Colonic mucosa (tissue), 4 donors: ENCODE results near the gene MCTS1. TPM values are rescaled to one million over a fixed set of nuclear protein-coding genes. Genes with fewer than 3 reads are reported as not detected.
"Not testable (repeated sequence)": the region's sequence is repeated elsewhere in the genome, so short reads cannot be mapped to it uniquely, and the experiment has no call there.

Experiments used
- DNase-seq: peaks from one replicate; pipeline ENCODE4 v3.0.0-alpha.2; 2020
- H3K27ac ChIP-seq: fragments of 200-600 bp; one replicate; pipeline ENCODE4 v1.8.0; 2021
- H3K27me3 ChIP-seq: fragments of 200-600 bp; one replicate; pipeline ENCODE4 v1.8.0; 2021
- H3K36me3 ChIP-seq: fragments of 200-600 bp; one replicate; pipeline ENCODE4 v1.8.0; 2021
- H3K4me1 ChIP-seq: fragments of 200-600 bp; one replicate; pipeline ENCODE4 v1.8.0; 2021; ENCODE audit warnings: mild to moderate bottlenecking
- H3K4me3 ChIP-seq: fragments of 200-600 bp; one replicate; pipeline ENCODE4 v1.8.0; 2021
- H3K9ac ChIP-seq, 2 donors: one replicate each; pipeline ENCODE4 v1.7.0; 2013; ENCODE audit warnings: control low read depth in 2 of 2, low read depth in 2 of 2, low read length in 2 of 2
- H3K9me3 ChIP-seq: fragments of 200-600 bp; one replicate; pipeline ENCODE4 v1.8.0; 2021
- intact Hi-C: fragments of 100-400 bp; cut with DNase I; formaldehyde crosslinking; loops from one replicate; pipeline ENCODE4 v1.14.1; 2022
- total RNA-seq, 2 donors: library from RNA; stranded (reverse); fragmentation: NEBNext Ultra II Directional in 1 of 2; extraction: Animal tissue kit (Norgen Biotek cat#: 25700) in 1 of 2; gene quantifications; one replicate each; pipeline ENCODE4 v1.2.1, GENCODE V29; 2021
- TF ChIP-seq, protein P1 (sequence below): fragments of 200-600 bp; IDR thresholded peaks from one replicate; pipeline ENCODE4 v1.8.0; 2022; ENCODE audit warnings: antibody characterized with exemption, mild to moderate bottlenecking
- donor health status: healthy.
- donor health status: DM: no; HTN: no; CAD: no.
- donor health status: DM: no; HTN: no; CAD: no.

MCTS1 gene
- total RNA-seq, 2 donors from 2014 or later: 37.6 to 60.4 TPM

GRCh38 chrX:120638619-120639018 lies 34.7 kb downstream of the MCTS1 start:
- Histone ChIP-seq H3K9ac (no peak overlapping the region), H3K27ac (no peak overlapping the region), H3K27me3 (no peaks in the 10 kb centered on the region), H3K4me1 (no peaks in the 10 kb centered on the region), H3K9me3 (no peaks in the 10 kb centered on the region), H3K36me3 (no peaks in the 10 kb centered on the region), H3K4me3 (no peak overlapping the region)
- no peak for DNase-seq
- TF ChIP-seq, protein P1, sequence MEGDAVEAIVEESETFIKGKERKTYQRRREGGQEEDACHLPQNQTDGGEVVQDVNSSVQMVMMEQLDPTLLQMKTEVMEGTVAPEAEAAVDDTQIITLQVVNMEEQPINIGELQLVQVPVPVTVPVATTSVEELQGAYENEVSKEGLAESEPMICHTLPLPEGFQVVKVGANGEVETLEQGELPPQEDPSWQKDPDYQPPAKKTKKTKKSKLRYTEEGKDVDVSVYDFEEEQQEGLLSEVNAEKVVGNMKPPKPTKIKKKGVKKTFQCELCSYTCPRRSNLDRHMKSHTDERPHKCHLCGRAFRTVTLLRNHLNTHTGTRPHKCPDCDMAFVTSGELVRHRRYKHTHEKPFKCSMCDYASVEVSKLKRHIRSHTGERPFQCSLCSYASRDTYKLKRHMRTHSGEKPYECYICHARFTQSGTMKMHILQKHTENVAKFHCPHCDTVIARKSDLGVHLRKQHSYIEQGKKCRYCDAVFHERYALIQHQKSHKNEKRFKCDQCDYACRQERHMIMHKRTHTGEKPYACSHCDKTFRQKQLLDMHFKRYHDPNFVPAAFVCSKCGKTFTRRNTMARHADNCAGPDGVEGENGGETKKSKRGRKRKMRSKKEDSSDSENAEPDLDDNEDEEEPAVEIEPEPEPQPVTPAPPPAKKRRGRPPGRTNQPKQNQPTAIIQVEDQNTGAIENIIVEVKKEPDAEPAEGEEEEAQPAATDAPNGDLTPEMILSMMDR: no peak
- intact Hi-C loops: no loop called here

GRCh38 chrX:120642871-120643270 lies 39.0 kb downstream of the MCTS1 start:
- DNase-seq: no peak
- TF ChIP-seq, protein P1: no peak

DNA sequence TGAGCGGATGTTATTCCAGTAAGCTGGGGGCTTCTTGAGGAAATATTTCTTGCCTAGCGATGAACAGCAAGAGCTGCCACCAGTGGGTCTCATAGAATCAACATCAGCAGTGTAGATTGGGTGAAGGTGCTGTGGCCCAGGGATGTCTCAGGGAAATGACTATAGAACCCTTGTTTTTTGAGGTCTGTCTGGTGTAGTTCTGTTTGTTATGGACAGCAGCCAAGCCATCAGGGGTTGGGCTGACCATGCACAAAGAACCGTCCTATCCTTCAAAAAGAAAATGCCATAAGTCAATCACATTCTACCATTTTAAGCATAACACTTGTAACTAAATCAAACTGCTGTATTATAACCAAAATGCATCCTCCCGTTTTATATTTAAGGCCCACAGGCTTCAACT lies 43.2 kb downstream of the MCTS1 start:
- TF ChIP-seq, protein P1: no peak
- Histone ChIP-seq H3K9me3 (no peaks in the 10 kb centered on the region), H3K27ac (no peak overlapping the region), H3K36me3 (no peaks in the 10 kb centered on the region), H3K9ac (no peak overlapping the region), H3K4me3 (no peak overlapping the region), H3K4me1 (no peaks in the 10 kb centered on the region), H3K27me3 (no peaks in the 10 kb centered on the region)
- intact Hi-C loops: no loop called here
- no peak for DNase-seq

More at GRCh38 chrX:120642871-120643270, 39.0 kb downstream of the MCTS1 start:
- intact Hi-C loops: no loop called here
- Histone ChIP-seq H3K4me1 (no peaks in the 10 kb centered on the region), H3K36me3 (no peaks in the 10 kb centered on the region), H3K27me3 (no peaks in the 10 kb centered on the region), H3K27ac (no peak overlapping the region), H3K9me3 (no peaks in the 10 kb centered on the region), H3K4me3 (no peak overlapping the region), H3K9ac (no peak overlapping the region)

GRCh38 chrX:120652256-120652655 lies 48.4 kb downstream of the MCTS1 start:
- H3K9ac ChIP-seq, H3K4me1 ChIP-seq, H3K4me3 ChIP-seq, DNase-seq, H3K27me3 ChIP-seq, H3K9me3 ChIP-seq, H3K36me3 ChIP-seq, H3K27ac ChIP-seq, intact Hi-C loops: not testable (repeated sequence)

GRCh38 chrX:120653000-120653399 lies 49.1 kb downstream of the MCTS1 start:
- TF ChIP-seq, protein P1: no peak
- no peak for DNase-seq
- no peaks in the 10 kb centered on the region for H3K27me3 ChIP-seq
- H3K27ac ChIP-seq: no peak overlapping the region
- no peaks in the 10 kb centered on the region for H3K9me3 ChIP-seq
- no peaks in the 10 kb centered on the region for H3K36me3 ChIP-seq
- intact Hi-C loops: no loop called here
- H3K9ac ChIP-seq: no peak overlapping the region
- no peak overlapping the region for H3K4me3 ChIP-seq
- no peaks in the 10 kb centered on the region for H3K4me1 ChIP-seq

DNA sequence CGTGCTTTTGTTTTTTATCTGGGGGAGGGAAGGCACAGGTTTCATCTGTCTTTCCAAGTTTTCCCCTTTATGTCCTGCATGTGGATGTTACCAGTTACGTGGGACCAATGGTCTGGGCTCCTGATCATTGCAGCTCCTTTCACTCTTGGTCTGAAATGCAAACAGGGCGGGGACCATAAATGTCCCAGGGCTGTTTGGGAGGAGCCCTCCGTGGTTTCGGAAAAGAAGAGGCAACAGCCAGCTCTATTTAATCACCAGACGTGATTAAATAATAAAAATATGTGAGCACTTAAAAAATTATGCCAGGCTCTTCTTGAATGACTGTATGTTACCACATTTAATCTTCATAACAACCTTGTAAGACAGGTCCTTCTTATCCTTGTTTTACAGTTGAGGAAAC lies 56.7 kb downstream of the MCTS1 start:
- H3K9me3 ChIP-seq: no peaks in the 10 kb centered on the region
- TF ChIP-seq, protein P1: no peak
- no peaks in the 10 kb centered on the region for H3K27me3 ChIP-seq
- no peak overlapping the region for H3K4me3 ChIP-seq
- H3K9ac ChIP-seq: no peak overlapping the region
- no peak for DNase-seq
- no peaks in the 10 kb centered on the region for H3K36me3 ChIP-seq
- intact Hi-C loops: no loop called here
- no peaks in the 10 kb centered on the region for H3K4me1 ChIP-seq
- H3K27ac ChIP-seq: no peak overlapping the region

Other genes with a start within 250 kb of the MCTS1 start
- not detected for gene ATP1B4, start 242.0 kb upstream of the MCTS1 start, total RNA-seq
- gene LAMP2, start 134.8 kb upstream of the MCTS1 start, total RNA-seq: 10 to 100 TPM; 43.4 to 77.2 TPM
- 10 to 100 TPM; 29.7 to 38.1 TPM for gene CUL4B, start 43.1 kb upstream of the MCTS1 start, total RNA-seq
- 10 to 100 TPM; 31.4 to 31.5 TPM for gene C1GALT1C1, start 26.0 kb downstream of the MCTS1 start, total RNA-seq